Body of pancreas (tissue), 4 donors: ENCODE results near the gene WNT5B.

Source experiments
- POLR2A ChIP-seq, 3 donors: fragments of 450-650 bp; IDR thresholded peaks; one replicate each; pipeline ENCODE4 v1.6.1; 2016; ENCODE audit warnings: antibody characterized with exemption in 3 of 3, mild to moderate bottlenecking in 2 of 3
- TF ChIP-seq, protein P1 (sequence below), 7 experiments: fragments of 450-650 bp in 4 of 7; fragments of 200-600 bp in 3 of 7; sonication (generic) in 3 of 7; IDR thresholded peaks; one replicate each; pipeline ENCODE4 v1.5.1; 2016 to 2019; ENCODE audit warnings: antibody characterized with exemption in 7 of 7

DNA sequence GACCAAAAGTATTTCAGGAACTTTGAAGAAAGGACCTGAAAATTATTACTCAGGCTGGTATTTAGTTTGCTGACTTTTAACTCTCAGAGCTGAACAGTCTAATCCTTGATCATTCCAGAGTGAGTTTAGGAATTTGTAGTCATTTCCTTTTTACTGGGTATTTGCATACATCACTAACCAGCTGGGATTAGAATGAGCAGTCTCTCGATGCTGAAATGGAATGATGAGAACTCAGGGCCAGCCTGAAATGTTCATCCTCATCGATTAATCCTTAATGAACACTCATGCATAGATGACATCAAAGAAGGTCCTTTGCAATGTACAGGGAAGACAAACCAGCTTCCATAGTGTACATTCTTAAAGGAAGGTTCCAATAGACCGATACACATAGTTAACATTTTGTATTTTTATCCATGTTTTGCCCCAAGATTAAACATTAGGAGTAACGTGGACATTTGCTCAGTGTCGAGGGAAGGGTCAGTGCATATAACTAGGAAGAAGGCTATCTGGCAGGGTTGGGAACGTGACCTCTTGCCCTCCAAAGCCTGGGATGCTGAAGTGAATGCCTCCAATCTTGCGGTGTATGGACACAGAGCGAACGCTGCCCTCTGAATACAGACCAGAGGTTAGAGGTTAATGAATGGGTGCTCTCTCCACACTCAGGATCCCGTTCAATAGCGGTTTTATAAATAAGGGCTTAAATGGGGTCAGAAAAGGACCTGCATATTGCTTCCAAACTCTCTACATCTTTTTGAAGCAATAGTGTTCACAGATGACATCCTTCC, 49.2 kb upstream of the WNT5B start:
- no peak for TF ChIP-seq POLR2A (IDR thresholded peaks at IDR 0.05)
- TF ChIP-seq, protein P1, sequence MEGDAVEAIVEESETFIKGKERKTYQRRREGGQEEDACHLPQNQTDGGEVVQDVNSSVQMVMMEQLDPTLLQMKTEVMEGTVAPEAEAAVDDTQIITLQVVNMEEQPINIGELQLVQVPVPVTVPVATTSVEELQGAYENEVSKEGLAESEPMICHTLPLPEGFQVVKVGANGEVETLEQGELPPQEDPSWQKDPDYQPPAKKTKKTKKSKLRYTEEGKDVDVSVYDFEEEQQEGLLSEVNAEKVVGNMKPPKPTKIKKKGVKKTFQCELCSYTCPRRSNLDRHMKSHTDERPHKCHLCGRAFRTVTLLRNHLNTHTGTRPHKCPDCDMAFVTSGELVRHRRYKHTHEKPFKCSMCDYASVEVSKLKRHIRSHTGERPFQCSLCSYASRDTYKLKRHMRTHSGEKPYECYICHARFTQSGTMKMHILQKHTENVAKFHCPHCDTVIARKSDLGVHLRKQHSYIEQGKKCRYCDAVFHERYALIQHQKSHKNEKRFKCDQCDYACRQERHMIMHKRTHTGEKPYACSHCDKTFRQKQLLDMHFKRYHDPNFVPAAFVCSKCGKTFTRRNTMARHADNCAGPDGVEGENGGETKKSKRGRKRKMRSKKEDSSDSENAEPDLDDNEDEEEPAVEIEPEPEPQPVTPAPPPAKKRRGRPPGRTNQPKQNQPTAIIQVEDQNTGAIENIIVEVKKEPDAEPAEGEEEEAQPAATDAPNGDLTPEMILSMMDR (IDR thresholded peaks at IDR 0.05) = no peak
